GM18870 (cell line): ENCODE measurements around the gene CEP72.
"Not testable (repeated sequence)": the region's sequence is repeated elsewhere in the genome, so short reads cannot be mapped to it uniquely, and the experiment has no call there.

Experiments used
- ATAC-seq: cut with Tn5 transposase; IDR thresholded peaks from one replicate; pipeline ENCODE4 v1.9.1; 2021; ENCODE audit warnings: moderate library complexity; ENCODE audit not compliant: unreplicated experiment

Gene CEP72

DNA sequence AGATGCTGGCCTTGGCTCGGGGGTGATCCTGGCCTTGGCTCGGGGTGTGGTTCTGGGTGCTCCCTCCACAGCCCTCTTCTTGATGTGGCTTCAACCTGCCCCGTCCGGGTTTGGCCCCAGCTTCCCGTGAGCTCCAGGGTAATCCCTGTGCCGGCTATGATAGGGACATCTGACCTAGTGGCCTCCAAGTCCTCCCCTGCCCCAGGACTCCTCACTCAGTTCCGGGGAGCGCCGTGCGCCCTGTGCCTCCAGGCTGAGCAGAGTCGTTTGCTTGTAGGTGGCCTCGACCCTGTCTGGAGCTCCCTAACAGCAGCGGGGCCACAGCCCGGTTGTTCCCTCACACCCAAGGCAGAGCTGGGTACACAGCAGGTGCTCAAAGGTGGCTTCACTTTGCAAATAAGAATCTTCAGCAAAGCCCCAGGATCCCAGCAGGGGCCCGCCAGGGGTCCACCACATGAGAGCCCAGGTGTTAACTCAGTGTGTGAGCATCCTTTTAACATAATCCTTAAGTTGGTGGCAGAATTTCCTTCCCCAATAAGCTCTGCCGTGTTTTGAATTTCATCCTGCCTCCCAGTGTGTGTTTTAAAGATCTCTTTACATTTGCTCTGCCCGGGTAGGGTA, 32.3 kb upstream of the CEP72 start:
- no peak for ATAC-seq

DNA sequence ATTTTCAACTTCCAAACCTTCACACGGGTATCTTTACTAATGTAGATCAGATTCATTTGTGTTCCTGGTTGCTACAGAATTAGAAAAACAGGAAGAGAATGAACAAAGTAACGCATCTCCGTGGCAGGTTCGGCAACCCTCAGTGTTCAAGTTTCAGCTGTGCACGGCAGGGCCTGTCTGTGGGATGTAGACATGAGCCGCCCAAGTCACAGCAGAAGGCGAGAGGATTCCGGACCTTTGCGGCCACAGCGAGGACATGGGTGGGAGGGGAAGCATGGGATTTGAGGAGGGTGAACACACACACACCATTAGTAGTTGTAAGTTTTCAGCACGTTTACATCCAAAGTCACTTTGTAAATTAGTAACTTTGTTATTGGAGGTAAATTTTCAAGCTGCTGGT, 31.7 kb upstream of the CEP72 start:
- ATAC-seq = no peak

DNA sequence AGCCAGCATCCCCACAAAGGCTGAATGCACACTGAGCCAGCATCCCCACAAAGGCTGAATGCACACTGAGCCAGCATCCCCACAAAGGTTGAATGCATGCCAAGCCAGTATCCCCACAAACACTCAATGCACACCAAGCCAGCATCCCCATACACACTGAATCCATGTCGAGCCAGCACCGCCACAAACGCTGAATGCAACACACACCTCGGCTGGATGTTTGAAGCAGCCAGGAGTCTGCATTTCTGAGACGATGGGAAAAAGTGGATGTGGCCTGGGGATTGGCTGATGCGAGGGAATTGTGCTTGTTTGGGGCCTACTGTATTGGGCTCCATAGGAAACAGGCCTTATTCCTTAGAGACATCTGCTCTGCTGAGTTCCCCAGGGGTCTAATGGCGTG, 30.9 kb upstream of the CEP72 start:
- no peak for ATAC-seq

DNA sequence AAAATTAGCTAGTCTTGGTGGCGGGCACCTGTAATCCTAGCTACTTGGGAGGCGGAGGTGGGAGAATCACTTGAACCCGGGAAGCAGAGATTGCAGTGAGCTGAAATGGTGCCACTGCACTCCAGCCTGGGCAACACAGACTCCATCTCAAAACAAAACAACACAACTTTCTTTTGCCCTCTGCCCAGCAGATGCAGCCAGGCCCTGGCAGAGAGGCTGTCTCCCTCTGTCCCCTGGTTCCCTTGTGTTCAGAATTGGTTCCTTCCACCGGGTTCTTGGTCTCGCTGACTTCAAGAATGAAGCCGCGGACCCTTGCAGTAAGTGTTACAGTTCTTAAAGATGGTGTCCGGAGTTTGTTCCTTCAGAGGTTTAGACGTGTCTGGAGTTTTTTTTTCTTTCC, 30.2 kb upstream of the CEP72 start:
- no peak for ATAC-seq

DNA sequence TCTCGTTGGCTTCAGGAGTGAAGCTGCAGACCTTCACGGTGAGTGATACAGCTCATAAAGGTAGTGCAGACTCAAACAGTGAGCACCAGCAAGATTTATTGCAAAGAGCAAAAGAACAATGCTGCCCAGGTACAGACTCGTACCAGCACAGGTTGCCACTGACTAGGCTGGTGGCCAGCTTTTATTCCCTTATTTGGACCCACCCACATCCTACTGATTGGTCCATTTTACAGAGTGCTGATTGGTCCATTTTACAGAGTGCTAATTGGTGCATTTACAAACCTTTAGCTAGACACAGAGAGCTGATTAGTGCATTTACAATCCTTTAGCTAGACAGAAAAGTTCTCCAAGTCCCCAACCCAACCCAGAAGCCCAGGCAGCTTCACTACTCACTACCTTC, 29.7 kb upstream of the CEP72 start:
- ATAC-seq = not testable (repeated sequence)

DNA sequence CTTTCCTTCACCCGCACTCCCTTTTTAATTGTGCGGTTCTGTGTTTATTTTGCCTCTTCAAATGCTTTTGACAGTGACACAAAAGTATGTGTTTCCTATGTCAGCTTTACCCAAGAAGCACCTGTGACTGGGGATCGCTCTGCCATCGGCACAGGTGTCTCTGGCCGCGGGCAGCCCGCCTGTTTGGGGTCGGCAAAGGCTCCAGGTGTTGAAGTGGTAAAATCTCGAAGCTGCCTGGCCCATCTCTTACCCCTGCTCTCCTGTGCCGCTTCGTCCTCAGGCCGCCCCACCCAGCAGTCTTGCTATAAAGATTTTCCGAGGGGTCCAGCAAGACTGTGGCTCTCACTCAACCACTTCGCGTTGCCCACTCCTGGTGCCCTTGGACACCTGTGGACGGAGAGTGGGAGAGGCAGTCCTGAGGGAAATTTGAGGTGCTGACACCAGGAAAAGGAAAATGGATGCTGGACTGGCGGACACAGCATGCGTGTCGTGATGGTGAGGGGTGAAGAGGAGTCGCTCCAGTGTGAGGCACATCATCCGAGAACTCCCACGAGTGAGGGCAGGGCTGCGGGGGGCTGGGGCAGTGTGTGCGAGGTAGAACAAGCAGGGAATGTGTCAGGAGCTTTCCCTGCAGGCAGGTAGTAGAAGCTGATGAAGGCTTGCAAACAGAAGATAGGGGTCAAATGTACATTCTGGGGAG, 29.1 kb upstream of the CEP72 start:
- ATAC-seq = no peak

DNA sequence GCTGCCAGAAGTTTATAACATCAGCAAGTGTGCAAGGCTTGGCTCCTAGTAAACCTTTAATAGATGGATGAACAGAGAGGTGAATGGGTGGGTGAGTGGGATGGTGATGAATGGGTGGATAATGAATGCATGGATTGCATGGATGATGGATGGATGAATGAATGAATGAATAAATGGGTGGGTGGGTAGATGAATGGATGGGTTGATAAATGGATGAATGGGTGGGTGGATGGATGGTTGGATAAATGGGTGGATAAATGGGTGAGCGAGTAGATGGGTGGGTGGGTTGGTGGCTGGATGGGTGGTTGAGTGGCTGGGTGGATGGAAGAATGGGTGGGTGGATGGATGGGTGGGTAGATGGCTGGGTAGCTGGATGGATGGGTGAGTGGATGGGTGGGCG, 28.5 kb upstream of the CEP72 start:
- ATAC-seq = no peak

DNA sequence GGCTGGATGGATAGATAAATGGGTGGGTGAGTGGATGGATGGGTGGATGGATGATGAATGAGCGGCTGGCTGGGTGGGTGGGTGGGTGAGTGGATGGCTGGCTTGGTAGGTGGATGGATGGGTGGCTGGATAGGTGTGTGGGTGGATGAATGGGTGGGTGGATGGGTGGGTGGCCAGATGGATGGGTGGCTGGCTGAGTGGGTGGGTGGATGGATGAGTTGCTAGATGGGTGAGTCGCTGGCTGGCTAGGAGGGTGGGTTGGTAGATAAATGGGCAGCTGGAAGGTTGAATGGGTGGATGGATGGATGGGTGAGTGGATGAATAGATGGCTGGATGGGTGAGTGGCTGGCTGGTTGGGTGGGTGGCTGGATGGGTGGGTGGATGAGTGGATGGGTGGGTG, 27.9 kb upstream of the CEP72 start:
- no peak for ATAC-seq

DNA sequence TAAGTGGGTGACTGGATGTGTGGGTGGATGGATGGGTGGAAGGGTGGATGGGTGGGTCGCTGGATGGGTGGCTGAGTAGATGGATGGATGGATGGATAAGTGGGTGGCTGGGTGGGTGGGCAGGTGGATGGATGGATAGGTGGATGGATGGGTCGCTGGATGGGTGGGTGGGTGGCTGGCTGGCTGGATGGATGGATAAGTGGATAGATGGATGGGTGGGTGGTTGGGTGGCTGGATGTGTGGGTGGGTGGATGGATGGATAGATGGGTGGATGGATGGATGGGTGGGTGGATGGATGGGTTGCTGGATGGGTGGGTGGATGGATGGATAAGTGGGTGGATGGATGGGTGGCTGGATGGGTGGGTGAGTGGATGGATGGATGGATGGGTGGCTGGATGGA, 27.3 kb upstream of the CEP72 start:
- ATAC-seq = no peak

DNA sequence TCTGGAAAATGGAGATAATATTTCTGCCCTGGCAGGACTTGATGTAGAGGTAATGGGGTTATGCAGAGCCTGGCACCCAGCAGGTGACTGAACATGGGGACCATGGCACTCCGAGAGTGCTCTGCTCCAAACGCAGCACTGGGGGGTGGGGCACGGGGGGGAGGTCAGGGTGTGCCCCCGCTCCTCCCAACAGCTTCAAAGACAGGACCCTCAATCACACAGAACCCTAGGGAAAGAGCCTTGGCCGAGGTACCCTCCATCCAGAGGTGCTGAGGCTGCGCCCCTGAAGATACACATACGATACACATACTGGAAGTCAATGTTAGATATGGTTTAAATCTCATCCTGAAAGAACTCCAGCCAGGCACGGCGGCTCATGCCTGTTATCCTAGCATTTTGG, 26.6 kb upstream of the CEP72 start:
- ATAC-seq = no peak

DNA sequence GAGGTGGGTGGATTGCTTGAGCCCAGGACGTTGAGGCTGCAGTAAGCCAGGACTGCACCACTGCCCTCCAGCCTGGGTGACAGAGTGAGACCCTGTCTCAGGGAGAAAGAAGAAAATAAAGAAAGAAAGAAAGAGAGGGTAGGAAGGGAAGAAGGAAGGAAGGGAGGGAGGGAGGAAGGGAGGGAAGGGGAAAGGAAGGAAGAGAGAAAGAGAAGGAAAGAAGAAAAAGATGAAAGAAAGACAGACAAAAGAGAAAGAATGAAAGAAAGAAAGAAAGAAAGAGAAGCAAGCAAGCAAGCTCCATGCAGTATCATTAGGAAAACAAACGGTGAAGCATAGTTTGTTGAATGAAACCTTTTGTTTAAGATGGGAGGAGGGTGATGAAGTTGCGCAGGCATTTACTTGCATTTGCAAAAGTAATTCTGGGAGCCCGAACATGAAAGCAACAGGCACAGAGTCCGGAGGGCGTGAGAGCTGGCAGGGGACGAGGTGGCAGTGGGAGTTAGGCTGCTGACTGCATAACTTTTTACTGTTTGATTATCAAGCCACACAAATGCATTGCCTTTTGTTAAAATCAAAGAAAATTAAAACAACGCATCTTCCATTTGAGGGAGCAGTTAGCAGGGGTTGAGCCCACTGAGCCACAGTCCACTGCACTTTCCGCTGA, 26.0 kb upstream of the CEP72 start:
- no peak for ATAC-seq

DNA sequence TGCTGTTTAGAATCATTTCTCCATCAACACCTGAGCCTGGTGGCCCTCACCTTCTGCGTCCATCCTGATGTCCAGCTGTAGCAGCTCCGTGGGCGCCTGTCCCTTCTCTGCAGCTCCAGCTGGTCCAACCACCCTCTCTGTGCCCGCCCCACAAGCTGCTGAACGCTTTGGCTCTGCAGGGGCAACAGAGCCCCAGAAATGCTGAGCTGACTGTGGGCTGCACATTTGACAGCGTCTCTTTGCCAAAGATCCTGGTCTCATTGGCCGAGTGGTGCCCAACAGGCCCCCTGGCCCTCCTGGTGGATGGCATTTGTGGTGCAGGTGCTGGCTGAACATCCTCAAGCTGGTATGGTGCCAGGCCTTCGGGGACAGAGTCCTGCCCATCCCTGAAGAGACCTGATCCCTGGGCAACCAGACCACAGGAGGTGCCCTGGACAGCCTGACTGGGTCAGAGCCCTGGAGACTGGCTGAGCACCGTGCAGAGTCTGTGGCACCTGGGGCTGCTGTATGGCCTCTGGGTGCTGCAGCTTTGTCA, 25.3 kb upstream of the CEP72 start:
- no peak for ATAC-seq

DNA sequence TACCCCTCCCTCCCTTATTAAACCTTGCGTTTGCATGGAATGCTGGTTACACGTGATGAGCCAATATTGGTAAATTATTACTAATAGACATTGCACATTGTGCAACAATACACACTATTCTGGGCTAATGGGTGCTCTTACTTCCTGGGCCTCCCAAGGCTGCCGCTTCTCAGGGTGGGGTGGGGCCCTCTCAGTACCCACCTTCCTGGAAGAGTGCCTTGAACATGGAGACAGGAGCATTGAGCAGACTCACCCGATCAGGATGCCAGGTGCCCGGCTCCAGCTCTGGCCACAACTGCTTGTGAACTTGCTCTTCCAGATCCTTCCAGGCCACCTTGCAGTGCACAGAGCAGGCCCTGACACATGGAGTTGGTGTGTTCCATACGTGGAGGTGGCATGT, 24.7 kb upstream of the CEP72 start:
- no peak for ATAC-seq

DNA sequence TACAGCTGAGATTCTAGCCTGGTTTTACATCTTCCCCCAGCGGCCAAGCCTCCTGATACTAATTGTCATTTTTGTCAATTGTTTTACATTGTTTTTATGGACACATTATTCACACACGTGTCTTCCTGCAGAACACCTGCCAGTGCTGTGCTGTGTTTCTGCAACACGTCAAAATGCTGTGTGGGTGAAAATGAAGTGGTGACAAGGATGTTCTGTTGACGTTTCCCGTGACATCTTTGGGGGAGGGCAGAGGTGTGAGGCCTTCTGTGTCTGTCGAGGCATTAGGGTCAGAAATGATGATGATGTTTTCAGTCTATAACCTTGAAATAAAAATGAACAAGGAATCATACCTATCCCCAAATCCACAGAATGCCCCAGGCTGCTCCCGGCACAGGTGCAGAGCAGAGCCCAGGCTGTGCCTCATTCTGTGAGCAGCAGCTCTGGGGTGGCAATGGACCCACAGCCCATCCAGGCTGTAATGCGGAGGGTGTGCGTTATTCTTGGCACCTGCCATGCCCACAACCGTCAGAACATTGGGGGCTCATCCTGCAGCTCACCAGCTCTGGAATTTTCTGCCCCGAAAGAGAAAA, 23.6 kb upstream of the CEP72 start:
- no peak for ATAC-seq

DNA sequence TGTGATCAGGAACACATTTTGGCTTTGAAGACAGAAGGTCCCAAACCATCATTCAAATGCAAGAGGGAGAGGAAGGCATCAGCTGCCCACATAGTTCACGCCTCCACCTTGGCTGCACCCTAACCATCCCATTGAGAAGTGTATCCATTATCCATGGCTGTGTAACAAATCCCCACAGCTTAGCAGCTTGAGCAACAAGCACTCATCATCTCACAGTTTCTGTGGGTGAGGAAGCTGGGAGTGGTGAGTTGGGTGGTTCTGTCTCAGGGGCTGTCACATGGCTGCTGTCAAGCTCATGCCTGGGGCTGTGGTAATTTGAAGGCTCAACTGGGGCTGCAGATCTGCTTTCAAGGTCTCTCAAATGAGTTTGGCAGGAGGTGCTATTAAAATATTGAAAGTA, 23.0 kb upstream of the CEP72 start:
- ATAC-seq = no peak

DNA sequence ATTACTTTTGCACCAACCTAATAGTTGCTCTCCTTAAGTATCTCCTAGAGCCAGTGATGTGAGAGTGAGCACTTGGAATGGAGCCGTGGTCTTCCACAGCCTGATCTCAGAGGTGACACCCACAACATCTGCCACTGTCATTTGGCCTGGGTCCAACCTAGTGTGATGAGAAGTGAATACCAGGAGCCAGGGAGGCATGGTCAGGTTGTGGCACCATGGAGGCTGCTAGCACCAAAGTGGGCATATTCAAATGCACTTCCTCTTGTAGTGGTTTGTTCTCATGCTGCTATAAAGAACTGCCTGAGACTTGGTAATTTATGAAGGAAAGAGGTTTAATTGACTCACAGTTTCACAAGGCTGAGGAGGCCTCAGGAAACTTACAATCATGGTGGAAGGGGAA, 22.6 kb upstream of the CEP72 start:
- no peak for ATAC-seq

DNA sequence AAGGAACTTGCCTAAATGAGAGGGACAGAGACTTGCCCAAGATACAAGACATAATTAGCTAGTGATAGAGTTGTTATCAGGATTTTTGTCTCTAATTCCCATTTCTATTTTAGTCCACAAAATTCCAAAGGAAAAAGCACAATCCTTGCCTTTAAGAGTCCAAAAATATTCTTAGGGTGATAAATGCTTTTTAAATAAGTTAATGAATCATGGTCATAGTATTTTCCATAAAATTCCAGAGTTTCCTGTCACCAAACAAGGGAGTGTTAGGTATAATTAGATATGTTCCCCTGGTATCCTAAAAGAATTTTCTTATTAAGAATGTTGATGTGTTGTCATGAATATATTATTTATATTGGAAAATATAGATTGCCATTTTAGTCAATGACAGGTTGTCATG, 21.8 kb upstream of the CEP72 start:
- ATAC-seq = no peak

DNA sequence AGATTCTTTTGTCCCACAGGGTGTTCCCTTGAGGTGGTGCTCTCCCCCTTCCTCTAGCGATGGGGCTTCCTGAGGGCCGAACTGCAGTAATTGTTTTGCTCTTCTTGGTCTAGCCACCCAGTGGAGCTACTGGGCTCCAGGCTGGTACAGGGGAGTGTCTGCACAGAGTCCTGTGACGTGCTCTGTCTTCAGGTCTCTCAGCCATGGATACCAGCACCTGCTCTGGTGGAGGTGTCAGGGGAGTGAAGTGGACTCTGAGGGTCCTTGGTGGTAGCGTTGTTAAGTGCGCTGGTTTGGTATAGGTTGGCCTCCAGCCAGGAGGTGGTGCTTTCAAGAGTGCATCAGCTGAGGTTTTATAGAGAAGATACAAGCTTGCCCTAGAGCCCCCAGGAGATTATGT, 20.4 kb upstream of the CEP72 start:
- no peak for ATAC-seq

DNA sequence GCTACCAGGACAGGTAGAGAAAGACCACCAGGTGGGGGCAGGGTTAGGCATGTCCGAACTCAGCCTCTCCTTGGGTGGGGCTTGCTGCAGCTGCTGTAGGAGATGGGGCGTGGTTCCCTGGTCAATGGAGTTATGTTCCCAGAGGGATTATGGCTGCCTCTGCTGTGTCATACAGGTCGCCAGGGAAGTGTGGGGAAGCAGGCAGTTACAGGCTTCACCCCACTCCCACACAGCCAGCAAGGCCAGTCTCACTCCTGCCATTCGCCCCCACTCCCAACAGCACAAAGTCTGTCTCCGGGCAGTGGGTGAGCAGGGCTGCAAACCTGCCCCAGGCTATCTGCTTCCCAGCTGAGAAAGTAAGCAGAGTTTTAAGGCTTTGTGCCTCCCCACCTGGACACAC, 20.0 kb upstream of the CEP72 start:
- ATAC-seq = no peak

DNA sequence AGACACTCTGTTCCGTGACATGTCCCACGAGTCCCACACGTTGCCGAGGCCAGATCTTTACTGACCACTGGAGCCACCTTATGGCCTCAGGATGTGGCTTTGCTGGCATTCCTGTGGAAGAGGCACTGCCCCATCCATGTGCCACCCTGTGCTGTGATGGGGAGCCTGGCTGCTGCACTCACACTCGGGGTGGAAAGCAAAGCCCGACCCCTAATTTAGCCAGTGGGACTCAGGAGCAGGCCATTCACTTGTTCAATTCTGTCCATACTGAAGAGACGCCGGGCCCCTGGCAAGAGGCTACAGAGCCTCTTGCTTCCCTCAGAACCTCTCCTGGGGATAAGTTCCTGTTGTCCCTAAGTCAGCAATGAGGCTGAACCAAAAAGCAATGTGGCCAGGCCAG, 18.6 kb upstream of the CEP72 start:
- ATAC-seq = no peak

DNA sequence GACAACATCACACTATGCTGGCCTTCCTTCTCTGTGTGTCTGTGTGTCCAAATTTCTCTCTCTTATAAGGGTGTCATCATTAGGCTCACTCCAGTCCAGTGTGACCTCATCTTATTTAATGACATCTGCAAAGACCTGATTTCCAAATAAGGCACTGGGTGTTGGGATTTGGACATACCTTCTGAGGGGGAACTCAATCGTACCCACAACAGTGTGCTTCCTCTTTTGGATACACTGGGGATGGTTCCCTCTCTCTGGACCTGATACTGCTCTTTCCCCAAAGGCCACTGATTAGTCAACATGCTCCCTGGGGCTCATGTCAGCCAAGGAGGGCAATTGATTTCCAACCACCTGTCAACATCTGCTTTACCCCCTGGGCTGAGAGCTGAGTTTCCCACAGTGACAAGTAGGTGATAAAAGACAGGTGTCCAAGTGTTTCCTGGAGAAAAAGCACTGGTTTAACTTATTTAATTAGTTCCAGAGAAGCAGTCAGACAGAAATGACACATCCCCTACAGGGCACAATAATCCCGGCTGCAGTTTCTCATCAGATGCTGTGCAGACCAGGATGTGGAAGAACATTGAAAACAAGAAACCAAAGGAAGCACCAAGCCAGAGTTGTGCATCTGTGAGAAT, 17.8 kb upstream of the CEP72 start:
- ATAC-seq = no peak
